Fibroblast of lung (primary cell): ENCODE measurements around the gene CSGALNACT2.

Source experiments
- EZH2 ChIP-seq: IDR thresholded peaks from 2 replicates; pipeline ENCODE4 v1.5.1; 2012; ENCODE audit warnings: low read length, control low read depth, mild to moderate bottlenecking; ENCODE audit errors: missing control alignments
- TF ChIP-seq, protein P1 (sequence below), 2 donors: IDR thresholded peaks in 1 of 2; conservative IDR thresholded peaks in 1 of 2; 1 replicate in 1 of 2; 2 replicates in 1 of 2; pipeline ENCODE4 v1.5.1; 2011 to 2012; ENCODE audit warnings: low read length in 2 of 2, control low read depth in 1 of 2, inconsistent platforms in 1 of 2, low read depth in 1 of 2, mild to moderate bottlenecking in 1 of 2

DNA sequence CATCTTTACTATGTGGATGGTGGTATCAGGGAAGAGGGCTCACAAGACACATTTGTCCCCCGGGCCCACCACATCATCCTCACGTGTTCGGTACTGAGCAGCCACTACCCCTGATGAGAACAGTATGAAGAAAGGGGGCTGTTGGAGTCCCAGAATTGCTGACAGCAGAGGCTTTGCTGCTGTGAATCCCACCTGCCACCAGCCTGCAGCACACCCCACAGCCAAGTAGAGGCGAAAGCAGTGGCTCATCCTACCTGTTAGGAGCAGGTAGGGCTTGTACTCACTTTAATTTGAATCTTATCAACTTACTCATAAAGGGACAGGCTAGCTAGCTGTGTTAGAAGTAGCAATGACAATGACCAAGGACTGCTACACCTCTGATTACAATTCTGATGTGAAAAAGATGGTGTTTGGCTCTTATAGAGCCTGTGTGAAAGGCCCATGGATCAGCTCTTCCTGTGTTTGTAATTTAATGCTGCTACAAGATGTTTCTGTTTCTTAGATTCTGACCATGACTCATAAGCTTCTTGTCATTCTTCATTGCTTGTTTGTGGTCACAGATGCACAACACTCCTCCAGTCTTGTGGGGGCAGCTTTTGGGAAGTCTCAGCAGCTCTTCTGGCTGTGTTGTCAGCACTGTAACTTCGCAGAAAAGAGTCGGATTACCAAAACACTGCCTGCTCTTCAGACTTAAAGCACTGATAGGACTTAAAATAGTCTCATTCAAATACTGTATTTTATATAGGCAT lies 9.1 kb upstream of the CSGALNACT2 start:
- TF ChIP-seq, protein P1, sequence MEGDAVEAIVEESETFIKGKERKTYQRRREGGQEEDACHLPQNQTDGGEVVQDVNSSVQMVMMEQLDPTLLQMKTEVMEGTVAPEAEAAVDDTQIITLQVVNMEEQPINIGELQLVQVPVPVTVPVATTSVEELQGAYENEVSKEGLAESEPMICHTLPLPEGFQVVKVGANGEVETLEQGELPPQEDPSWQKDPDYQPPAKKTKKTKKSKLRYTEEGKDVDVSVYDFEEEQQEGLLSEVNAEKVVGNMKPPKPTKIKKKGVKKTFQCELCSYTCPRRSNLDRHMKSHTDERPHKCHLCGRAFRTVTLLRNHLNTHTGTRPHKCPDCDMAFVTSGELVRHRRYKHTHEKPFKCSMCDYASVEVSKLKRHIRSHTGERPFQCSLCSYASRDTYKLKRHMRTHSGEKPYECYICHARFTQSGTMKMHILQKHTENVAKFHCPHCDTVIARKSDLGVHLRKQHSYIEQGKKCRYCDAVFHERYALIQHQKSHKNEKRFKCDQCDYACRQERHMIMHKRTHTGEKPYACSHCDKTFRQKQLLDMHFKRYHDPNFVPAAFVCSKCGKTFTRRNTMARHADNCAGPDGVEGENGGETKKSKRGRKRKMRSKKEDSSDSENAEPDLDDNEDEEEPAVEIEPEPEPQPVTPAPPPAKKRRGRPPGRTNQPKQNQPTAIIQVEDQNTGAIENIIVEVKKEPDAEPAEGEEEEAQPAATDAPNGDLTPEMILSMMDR (conservative IDR thresholded peaks at IDR 0.05 in 1 of 2, IDR thresholded peaks at IDR 0.05 in 1 of 2; ENCODE audit: low read depth in 1 of 2, low read length in 2 of 2) = no peak
- no peak for TF ChIP-seq EZH2
